SK-N-SH (cell line): ENCODE measurements around the gene NUDT22.

Experiments
- EP300 ChIP-seq, 2 experiments: IDR thresholded peaks; 2 replicates each; pipeline versions ENCODE4 v1.4.0 to v1.6.1; 2012; ENCODE audit warnings: borderline replicate concordance in 1 of 2, low read depth in 1 of 2, low read length in 1 of 2
- EZH2phosphoT487 ChIP-seq: fragments of 200-600 bp; sonication (generic); IDR thresholded peaks from 2 replicates; pipeline ENCODE4 v1.6.1; 2017; ENCODE audit warnings: low read depth, mixed run types, mild to moderate bottlenecking, antibody characterized with exemption, moderate library complexity, borderline replicate concordance
- FOXM1 ChIP-seq: IDR thresholded peaks from 2 replicates; pipeline ENCODE4 v1.4.0; 2012; ENCODE audit warnings: low read depth, mild to moderate bottlenecking
- GABPA ChIP-seq: IDR thresholded peaks from 2 replicates; pipeline ENCODE4 v1.4.0; 2012; ENCODE audit warnings: low read depth, mild to moderate bottlenecking
- JUND ChIP-seq: IDR thresholded peaks from 2 replicates; pipeline ENCODE4 v1.4.0; 2012
- NFIC ChIP-seq: IDR thresholded peaks from 2 replicates; pipeline ENCODE4 v1.4.0; 2012; ENCODE audit warnings: borderline replicate concordance
- NRF1 ChIP-seq: IDR thresholded peaks from 2 replicates; pipeline ENCODE4 v1.6.1; 2012; ENCODE audit warnings: low read depth, mild to moderate bottlenecking, low read length
- PBX3 ChIP-seq: IDR thresholded peaks from 2 replicates; pipeline ENCODE4; 2012
- POLR2AphosphoS5 ChIP-seq: IDR thresholded peaks from 2 replicates; pipeline ENCODE4 v1.6.1; 2012; ENCODE audit warnings: low read depth, low read length
- RAD21 ChIP-seq: IDR thresholded peaks from 2 replicates; pipeline ENCODE4 v1.6.1; 2012; ENCODE audit warnings: mild to moderate bottlenecking, low read length
- REST ChIP-seq: IDR thresholded peaks from 2 replicates; pipeline ENCODE4 v1.6.1; 2012; ENCODE audit warnings: mild to moderate bottlenecking, low read depth, low read length, moderate library complexity
- TF ChIP-seq, protein P1 (sequence below): fragments of 200-600 bp; sonication (generic); IDR thresholded peaks from 2 replicates; pipeline ENCODE4 v1.6.1; 2017; ENCODE audit warnings: antibody characterized with exemption, mild to moderate bottlenecking, moderate library complexity

GRCh38 chr11:64275031-64275800 lies 49.1 kb downstream of the NUDT22 start:
- TF ChIP-seq NRF1: no peak
- TF ChIP-seq PBX3: no peak
- TF ChIP-seq EZH2phosphoT487: no peak
- no peak for TF ChIP-seq JUND
- no peak for TF ChIP-seq RAD21
- TF ChIP-seq, protein P1, sequence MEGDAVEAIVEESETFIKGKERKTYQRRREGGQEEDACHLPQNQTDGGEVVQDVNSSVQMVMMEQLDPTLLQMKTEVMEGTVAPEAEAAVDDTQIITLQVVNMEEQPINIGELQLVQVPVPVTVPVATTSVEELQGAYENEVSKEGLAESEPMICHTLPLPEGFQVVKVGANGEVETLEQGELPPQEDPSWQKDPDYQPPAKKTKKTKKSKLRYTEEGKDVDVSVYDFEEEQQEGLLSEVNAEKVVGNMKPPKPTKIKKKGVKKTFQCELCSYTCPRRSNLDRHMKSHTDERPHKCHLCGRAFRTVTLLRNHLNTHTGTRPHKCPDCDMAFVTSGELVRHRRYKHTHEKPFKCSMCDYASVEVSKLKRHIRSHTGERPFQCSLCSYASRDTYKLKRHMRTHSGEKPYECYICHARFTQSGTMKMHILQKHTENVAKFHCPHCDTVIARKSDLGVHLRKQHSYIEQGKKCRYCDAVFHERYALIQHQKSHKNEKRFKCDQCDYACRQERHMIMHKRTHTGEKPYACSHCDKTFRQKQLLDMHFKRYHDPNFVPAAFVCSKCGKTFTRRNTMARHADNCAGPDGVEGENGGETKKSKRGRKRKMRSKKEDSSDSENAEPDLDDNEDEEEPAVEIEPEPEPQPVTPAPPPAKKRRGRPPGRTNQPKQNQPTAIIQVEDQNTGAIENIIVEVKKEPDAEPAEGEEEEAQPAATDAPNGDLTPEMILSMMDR: no peak
- TF ChIP-seq EP300 (IDR thresholded peaks at IDR 0.05; ENCODE audit: borderline replicate concordance in 1 of 2, low read depth in 1 of 2, low read length in 1 of 2): no peak
- no peak for TF ChIP-seq FOXM1
- no peak for TF ChIP-seq REST
- TF ChIP-seq POLR2AphosphoS5: no peak
- no peak for TF ChIP-seq GABPA
- no peak for TF ChIP-seq NFIC
